CD4-positive, alpha-beta T cell treated with Interleukin-4 for 1 hour (primary cell): ENCODE results near the gene NRGN.
A peak's percentile ranks its signal among the peaks of the same experiment; 100 is the strongest.

Experiments used
- DNase-seq, 2 donors: peaks; one replicate each; pipeline ENCODE4 v3.0.0-alpha.2; 2020 to 2022

Gene NRGN

GRCh38 chr11:124793466-124794278, 53.9 kb downstream of the NRGN start:
- DNase-seq, result peak; percentile 31 to 64

GRCh38 chr11:124796312-124796711, 56.6 kb downstream of the NRGN start:
- DNase-seq, result no peak
